Fibroblast of mammary gland (primary cell): ENCODE results near the gene TTYH3.

Experiments used
- DNase-seq: peaks from one replicate; pipeline ENCODE4 v3.0.0-alpha.2; 2010; ENCODE audit warnings: low read depth
- H3K4me3 ChIP-seq: 2 replicates; pipeline ENCODE4 v1.5.1; 2011; ENCODE audit warnings: low read depth, mild to moderate bottlenecking, low read length, moderate library complexity; ENCODE audit not compliant: control insufficient read depth
- TF ChIP-seq, protein P1 (sequence below): conservative IDR thresholded peaks from 2 replicates; pipeline ENCODE4 v1.5.1; 2011; ENCODE audit warnings: low read depth, low read length, inconsistent platforms; ENCODE audit not compliant: control insufficient read depth, insufficient read depth

TTYH3 gene

GRCh38 chr7:2617325-2617905, 14.4 kb upstream of the TTYH3 start:
- TF ChIP-seq, protein P1, sequence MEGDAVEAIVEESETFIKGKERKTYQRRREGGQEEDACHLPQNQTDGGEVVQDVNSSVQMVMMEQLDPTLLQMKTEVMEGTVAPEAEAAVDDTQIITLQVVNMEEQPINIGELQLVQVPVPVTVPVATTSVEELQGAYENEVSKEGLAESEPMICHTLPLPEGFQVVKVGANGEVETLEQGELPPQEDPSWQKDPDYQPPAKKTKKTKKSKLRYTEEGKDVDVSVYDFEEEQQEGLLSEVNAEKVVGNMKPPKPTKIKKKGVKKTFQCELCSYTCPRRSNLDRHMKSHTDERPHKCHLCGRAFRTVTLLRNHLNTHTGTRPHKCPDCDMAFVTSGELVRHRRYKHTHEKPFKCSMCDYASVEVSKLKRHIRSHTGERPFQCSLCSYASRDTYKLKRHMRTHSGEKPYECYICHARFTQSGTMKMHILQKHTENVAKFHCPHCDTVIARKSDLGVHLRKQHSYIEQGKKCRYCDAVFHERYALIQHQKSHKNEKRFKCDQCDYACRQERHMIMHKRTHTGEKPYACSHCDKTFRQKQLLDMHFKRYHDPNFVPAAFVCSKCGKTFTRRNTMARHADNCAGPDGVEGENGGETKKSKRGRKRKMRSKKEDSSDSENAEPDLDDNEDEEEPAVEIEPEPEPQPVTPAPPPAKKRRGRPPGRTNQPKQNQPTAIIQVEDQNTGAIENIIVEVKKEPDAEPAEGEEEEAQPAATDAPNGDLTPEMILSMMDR = no peak
- H3K4me3 ChIP-seq = no peak overlapping the region
- no peak for DNase-seq

DNA sequence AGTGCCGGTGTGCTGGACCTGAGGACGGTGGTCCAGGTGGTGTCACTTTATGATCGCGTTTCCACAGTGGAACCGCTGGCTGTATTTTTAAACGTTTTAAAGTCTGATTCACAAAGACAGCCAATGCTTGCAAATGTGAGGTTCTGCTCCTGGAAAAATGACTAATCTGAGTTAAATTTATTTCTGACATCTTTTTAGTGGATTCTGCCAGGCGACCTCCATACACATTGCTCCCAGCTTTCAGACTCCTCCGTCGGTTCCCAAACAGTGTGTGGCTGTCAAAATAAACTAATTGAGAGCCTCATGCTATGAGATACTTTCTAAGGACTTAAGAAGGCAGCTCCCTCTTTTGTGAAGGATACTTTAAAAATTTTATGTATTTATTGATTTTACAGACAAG, 12.7 kb upstream of the TTYH3 start:
- DNase-seq = peak; percentile 74
- peak overlapping the region; percentile 5 for H3K4me3 ChIP-seq
- TF ChIP-seq, protein P1 = no peak

- no peak overlapping the region for H3K4me3 ChIP-seq
- DNase-seq = peak; percentile 46
- TF ChIP-seq, protein P1 = no peak
Measured at GRCh38 chr7:2621061-2621828, 10.5 kb upstream of the TTYH3 start.

DNA sequence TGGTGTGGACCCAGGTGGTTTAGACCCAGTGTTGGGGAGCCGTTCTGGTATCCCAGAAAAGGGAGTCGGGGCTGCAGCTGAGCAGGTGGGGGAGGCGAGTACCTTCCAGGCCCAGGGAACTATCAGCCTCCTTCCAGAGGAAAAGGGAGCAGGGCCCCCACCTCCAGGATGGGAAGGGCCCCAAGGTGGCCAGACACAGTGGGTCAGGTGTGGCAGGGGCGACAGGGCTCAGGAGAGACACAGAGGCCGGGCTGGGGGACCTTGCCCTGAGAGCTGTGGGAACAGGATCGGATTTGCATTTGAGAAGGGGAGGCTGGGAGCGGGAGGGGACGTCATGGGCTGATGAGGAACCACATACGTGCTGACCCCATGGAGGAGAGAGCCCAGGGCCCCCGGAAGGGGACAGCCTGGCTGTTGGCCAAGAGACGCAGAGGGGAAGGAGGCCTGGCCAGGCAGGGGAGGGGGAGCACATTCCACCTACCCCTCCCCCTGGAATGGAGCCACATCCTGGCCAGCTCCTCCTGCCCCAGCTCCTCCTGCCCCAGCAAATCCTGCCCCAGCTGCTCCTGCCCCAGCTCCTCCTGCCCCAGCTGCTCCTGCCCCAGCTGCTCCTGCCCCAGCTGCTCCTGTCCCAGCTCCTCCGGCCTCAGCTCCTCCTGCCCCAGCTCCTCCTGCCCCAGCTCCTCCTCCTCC, 9.7 kb upstream of the TTYH3 start:
- TF ChIP-seq, protein P1 = no peak
- no peak overlapping the region for H3K4me3 ChIP-seq
- DNase-seq = no peak

DNA sequence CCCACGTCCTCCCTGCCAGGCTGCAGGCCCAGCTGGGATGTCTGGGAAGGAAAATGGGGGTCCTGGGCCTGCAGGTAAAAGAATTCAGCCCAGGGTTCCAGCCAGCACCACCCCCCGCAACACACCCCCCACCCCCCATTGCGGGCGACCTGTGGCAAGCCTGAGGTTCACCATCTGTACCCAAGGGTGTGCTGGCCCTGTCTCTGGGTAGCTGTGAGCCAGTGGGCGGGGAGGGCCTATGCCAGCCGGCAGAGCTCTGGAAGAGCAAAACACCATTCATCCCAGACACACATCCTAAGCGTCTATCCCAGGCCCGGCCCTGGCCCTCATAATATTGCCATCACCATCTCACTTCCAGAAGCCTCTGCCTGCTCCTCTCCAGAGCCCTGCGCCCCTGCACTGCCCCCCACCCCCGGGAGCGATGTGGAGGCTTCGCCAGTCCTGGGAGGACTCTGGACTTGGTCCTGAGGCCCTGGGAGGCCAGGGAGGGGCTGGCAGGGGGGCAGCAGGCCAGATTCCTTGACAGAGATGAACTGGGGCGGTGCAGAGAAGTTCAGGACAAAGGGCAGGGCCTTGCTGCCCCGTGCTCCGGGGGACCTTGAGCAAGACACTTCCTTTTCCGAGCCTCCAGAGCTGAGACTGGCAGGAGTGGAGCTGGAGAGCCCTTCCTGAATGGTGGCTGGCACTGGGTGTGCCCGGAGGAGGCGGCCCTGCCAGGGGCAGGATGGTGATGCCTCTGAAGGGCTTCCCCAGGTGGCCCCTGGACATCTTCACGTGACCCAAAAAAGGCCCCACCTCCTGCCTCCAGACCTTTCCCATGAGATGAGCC, 8.7 kb upstream of the TTYH3 start:
- no peak for DNase-seq
- H3K4me3 ChIP-seq = no peak overlapping the region
- TF ChIP-seq, protein P1 = no peak

- DNase-seq = no peak
- H3K4me3 ChIP-seq = no peak overlapping the region
- TF ChIP-seq, protein P1 = no peak
Measured at GRCh38 chr7:2623698-2624014, 8.1 kb upstream of the TTYH3 start.
